Measurements from ENCODE around the gene PLEKHG1.

PLEKHG1 gene

GRCh38 chr6:150598401-150598800 is 1.3 kb upstream of the PLEKHG1 start:
- peaks cover 0 to 13% of the 10 kb centered on the region in 2 experiments for H3K4me1 ChIP-seq (ENCODE audit: control insufficient read depth in 1 of 2, insufficient read depth in 1 of 2, low read depth in 1 of 2, low read length in 1 of 2)
- no peak for TF ChIP-seq CTCF (IDR thresholded peaks at IDR 0.05)
- no peak overlapping the region for H3K27ac ChIP-seq
- H3K27me3 ChIP-seq: peaks cover 96% of the 10 kb centered on the region
- no peaks in the 10 kb centered on the region for H3K36me3 ChIP-seq
- no peak overlapping the region for H3K4me3 ChIP-seq (ENCODE audit: low read depth in 1 of 2, low read length in 1 of 2)
- H3K9me3 ChIP-seq: no peaks in the 10 kb centered on the region

GRCh38 chr6:150598858-150599198 is 857 bp upstream of the PLEKHG1 start:
- no peak for TF ChIP-seq CTCF (IDR thresholded peaks at IDR 0.05)
- Histone ChIP-seq H3K4me3 (ENCODE audit: low read depth in 1 of 2, low read length in 1 of 2) (no peak overlapping the region), H3K27me3 (peaks cover 96% of the 10 kb centered on the region), H3K9me3 (no peaks in the 10 kb centered on the region), H3K27ac (no peak overlapping the region), H3K36me3 (no peaks in the 10 kb centered on the region), H3K4me1 (ENCODE audit: control insufficient read depth in 1 of 2, insufficient read depth in 1 of 2, low read depth in 1 of 2, low read length in 1 of 2) (peaks cover 0 to 13% of the 10 kb centered on the region in 2 experiments)

- Histone ChIP-seq H3K4me3 (ENCODE audit: low read depth in 1 of 2, low read length in 1 of 2) (no peak overlapping the region), H3K27me3 (peaks cover 100% of the 10 kb centered on the region), H3K4me1 (ENCODE audit: control insufficient read depth in 1 of 2, insufficient read depth in 1 of 2, low read depth in 1 of 2, low read length in 1 of 2) (peaks cover 0 to 13% of the 10 kb centered on the region in 2 experiments), H3K36me3 (no peaks in the 10 kb centered on the region), H3K27ac (no peak overlapping the region), H3K9me3 (no peaks in the 10 kb centered on the region)
- TF ChIP-seq CTCF (IDR thresholded peaks at IDR 0.05): no peak
These were observed 270 bp downstream of the PLEKHG1 start for GRCh38 chr6:150600010-150600300.

GRCh38 chr6:150600301-150601017 is 774 bp downstream of the PLEKHG1 start:
- no peak for TF ChIP-seq CTCF (IDR thresholded peaks at IDR 0.05)
- H3K27ac ChIP-seq: no peak overlapping the region
- no peak overlapping the region for H3K4me3 ChIP-seq (ENCODE audit: low read depth in 1 of 2, low read length in 1 of 2)
- peaks cover 0 to 13% of the 10 kb centered on the region in 2 experiments for H3K4me1 ChIP-seq (ENCODE audit: control insufficient read depth in 1 of 2, insufficient read depth in 1 of 2, low read depth in 1 of 2, low read length in 1 of 2)
- peaks cover 100% of the 10 kb centered on the region for H3K27me3 ChIP-seq
- no peaks in the 10 kb centered on the region for H3K9me3 ChIP-seq
- H3K36me3 ChIP-seq: no peaks in the 10 kb centered on the region

- Histone ChIP-seq H3K4me3 (ENCODE audit: low read depth in 1 of 2, low read length in 1 of 2) (no peak overlapping the region), H3K36me3 (no peaks in the 10 kb centered on the region), H3K4me1 (ENCODE audit: control insufficient read depth in 1 of 2, insufficient read depth in 1 of 2, low read depth in 1 of 2, low read length in 1 of 2) (peaks cover 0 to 13% of the 10 kb centered on the region in 2 experiments), H3K27ac (no peak overlapping the region), H3K9me3 (no peaks in the 10 kb centered on the region), H3K27me3 (peaks cover 99% of the 10 kb centered on the region)
- TF ChIP-seq CTCF (IDR thresholded peaks at IDR 0.05): no peak
These were observed 1.8 kb downstream of the PLEKHG1 start for GRCh38 chr6:150601439-150601838.

Data from neutrophil (primary cell).